ENCODE data around the gene MRPL27.
A peak's percentile ranks its signal among the peaks of the same experiment; 100 is the strongest.
"Not testable (repeated sequence)": the region's sequence is repeated elsewhere in the genome, so short reads cannot be mapped to it uniquely, and the experiment has no call there.

Gene MRPL27

GRCh38 chr17:50349243-50349600, 23.8 kb downstream of the MRPL27 start:
- no peak for TF ChIP-seq ZNF274 (IDR thresholded peaks at IDR 0.05; ENCODE audit: low read depth, low read length)
- no peak overlapping the region for H3K4me3 ChIP-seq (ENCODE audit: low read length)

- no peak for TF ChIP-seq ZNF274 (IDR thresholded peaks at IDR 0.05; ENCODE audit: low read depth, low read length)
- H3K4me3 ChIP-seq (ENCODE audit: low read length): no peak overlapping the region
Measured at GRCh38 chr17:50348522-50349242, 24.3 kb downstream of the MRPL27 start.

GRCh38 chr17:50347894-50348291, 25.1 kb downstream of the MRPL27 start:
- H3K4me3 ChIP-seq (ENCODE audit: low read length): no peak overlapping the region
- TF ChIP-seq ZNF274 (IDR thresholded peaks at IDR 0.05; ENCODE audit: low read depth, low read length): no peak

- H3K4me3 ChIP-seq (ENCODE audit: low read length): peak overlapping the region; percentile 67
Measured at GRCh38 chr17:50347117-50347893, 25.7 kb downstream of the MRPL27 start.

GRCh38 chr17:50346313-50347116, 26.5 kb downstream of the MRPL27 start:
- no peak for TF ChIP-seq ZNF274 (IDR thresholded peaks at IDR 0.05; ENCODE audit: low read depth, low read length)
- H3K4me3 ChIP-seq (ENCODE audit: low read length): peak overlapping the region; percentile 67

More at GRCh38 chr17:50347117-50347893, 25.7 kb downstream of the MRPL27 start:
- TF ChIP-seq ZNF274 (IDR thresholded peaks at IDR 0.05; ENCODE audit: low read depth, low read length): no peak

- TF ChIP-seq ZNF274 (IDR thresholded peaks at IDR 0.05; ENCODE audit: low read depth, low read length): no peak
Measured at GRCh38 chr17:50345432-50346312, 27.3 kb downstream of the MRPL27 start, which contains the start of gene XYLT2. TSS of gene XYLT2 (plus strand) at chr17:50346126. CDS start at chr17:50346141, 15 bp downstream.

GRCh38 chr17:50344731-50345365, 28.1 kb downstream of the MRPL27 start:
- TF ChIP-seq ZNF274 (IDR thresholded peaks at IDR 0.05; ENCODE audit: low read depth, low read length): no peak
- no peak overlapping the region for H3K4me3 ChIP-seq (ENCODE audit: low read length)

More at GRCh38 chr17:50345432-50346312, 27.3 kb downstream of the MRPL27 start, which contains the start of gene XYLT2:
- peak within 1 kb of the TSS; percentile 67 for H3K4me3 ChIP-seq (ENCODE audit: low read length)

GRCh38 chr17:50339381-50339780, 33.6 kb downstream of the MRPL27 start:
- H3K4me3 ChIP-seq (ENCODE audit: low read length): no peak overlapping the region
- no peak for TF ChIP-seq ZNF274 (IDR thresholded peaks at IDR 0.05; ENCODE audit: low read depth, low read length)

GRCh38 chr17:50338645-50339044, 34.3 kb downstream of the MRPL27 start:
- no peak for TF ChIP-seq ZNF274 (IDR thresholded peaks at IDR 0.05; ENCODE audit: low read depth, low read length)
- no peak overlapping the region for H3K4me3 ChIP-seq (ENCODE audit: low read length)

GRCh38 chr17:50337956-50338355, 35.0 kb downstream of the MRPL27 start:
- H3K4me3 ChIP-seq (ENCODE audit: low read length): no peak overlapping the region
- TF ChIP-seq ZNF274 (IDR thresholded peaks at IDR 0.05; ENCODE audit: low read depth, low read length): no peak

GRCh38 chr17:50333291-50334057, 39.5 kb downstream of the MRPL27 start:
- H3K4me3 ChIP-seq (ENCODE audit: low read length): not testable (repeated sequence)

- no peak for TF ChIP-seq ZNF274 (IDR thresholded peaks at IDR 0.05; ENCODE audit: low read depth, low read length)
- H3K4me3 ChIP-seq (ENCODE audit: low read length): no peak overlapping the region
Measured at GRCh38 chr17:50332196-50332595, 40.8 kb downstream of the MRPL27 start.

Data from GM08714 (cell line).